Gastrocnemius medialis (tissue), 4 donors: Measurements from ENCODE around the gene UQCC2.

Experiments used
- CTCF ChIP-seq, 5 experiments: fragments of 450-650 bp in 3 of 5; fragments of 200-600 bp in 2 of 5; sonication (generic) in 2 of 5; IDR thresholded peaks in 4 of 5; conservative IDR thresholded peaks in 1 of 5; 1 replicate in 4 of 5; 2 replicates in 1 of 5; pipeline ENCODE4 v1.5.1; 2016 to 2019; ENCODE audit warnings: antibody characterized with exemption in 5 of 5, mild to moderate bottlenecking in 3 of 5, moderate library complexity in 3 of 5
- POLR2A ChIP-seq, 2 donors: fragments of 450-650 bp; IDR thresholded peaks; one replicate each; pipeline ENCODE4 v1.6.1; 2017; ENCODE audit warnings: antibody characterized with exemption in 2 of 2, mild to moderate bottlenecking in 2 of 2, moderate library complexity in 2 of 2

- no peak for TF ChIP-seq CTCF (IDR thresholded peaks at IDR 0.05 in 4 of 5, conservative IDR thresholded peaks at IDR 0.05 in 1 of 5)
- TF ChIP-seq POLR2A (IDR thresholded peaks at IDR 0.05), result no peak
These were observed 16.5 kb downstream of the UQCC2 start for GRCh38 chr6:33694977-33695376.
